ENCODE measurements around the gene SPDYE18. TPM values are rescaled to one million over a fixed set of nuclear protein-coding genes. Genes with fewer than 3 reads are reported as not detected.
"Not testable (repeated sequence)": the region's sequence is repeated elsewhere in the genome, so short reads cannot be mapped to it uniquely, and the experiment has no call there.

SPDYE18 gene
- polyA plus RNA-seq, 3 donors, result 0.61 to 0.67 (median 0.64) TPM

DNA sequence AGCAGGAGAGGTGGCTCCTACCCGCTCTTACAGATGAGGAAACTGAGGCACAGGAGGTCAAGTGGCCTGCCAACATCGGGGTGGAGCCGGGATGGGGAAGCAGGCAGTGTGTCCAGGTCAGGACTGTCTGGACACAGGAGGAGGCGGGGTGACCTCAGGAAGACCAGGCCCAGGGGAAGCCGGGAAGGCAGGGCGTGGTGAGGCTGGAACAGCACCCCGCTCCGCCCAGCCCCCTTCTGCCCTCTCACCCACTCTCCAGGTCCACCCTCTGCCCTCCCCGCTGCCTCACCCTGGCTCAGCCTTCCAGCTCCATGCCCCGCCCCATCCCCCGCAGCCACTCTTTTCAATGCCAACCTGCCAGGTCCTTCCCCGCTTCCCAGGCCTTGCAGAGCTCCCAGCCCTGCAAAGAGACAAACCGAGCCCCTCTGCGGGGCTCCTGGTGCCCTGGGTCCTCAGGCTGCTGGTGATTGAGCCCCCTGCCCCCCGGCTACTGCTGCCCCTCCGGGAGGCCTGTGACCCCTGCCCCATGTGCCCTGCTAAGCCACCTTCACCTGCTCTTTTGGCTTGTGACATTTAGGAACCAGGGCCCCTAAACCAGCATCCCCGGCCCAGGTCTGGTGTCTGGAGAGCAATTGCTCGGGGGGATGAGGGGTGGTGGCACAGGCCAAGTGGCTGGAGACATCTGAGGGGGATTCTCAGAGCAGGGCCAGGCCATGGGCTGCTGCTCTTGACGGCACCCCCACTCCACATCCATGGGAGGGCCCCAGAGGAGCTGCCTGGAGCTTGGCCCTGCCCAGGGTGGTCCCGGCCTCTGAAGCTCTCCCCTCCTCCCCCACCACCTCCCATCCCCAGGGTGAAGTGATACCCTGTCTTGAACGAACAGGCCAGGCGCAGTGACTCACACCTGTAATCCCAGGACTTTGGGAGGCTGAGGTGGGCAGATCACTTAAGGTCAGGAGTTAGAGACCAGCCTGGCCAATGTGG is 55.9 kb downstream of the SPDYE18 start:
- not testable (repeated sequence) for DNase-seq (ENCODE audit: low read depth in 3 of 3, low spot score in 2 of 3)

DNA sequence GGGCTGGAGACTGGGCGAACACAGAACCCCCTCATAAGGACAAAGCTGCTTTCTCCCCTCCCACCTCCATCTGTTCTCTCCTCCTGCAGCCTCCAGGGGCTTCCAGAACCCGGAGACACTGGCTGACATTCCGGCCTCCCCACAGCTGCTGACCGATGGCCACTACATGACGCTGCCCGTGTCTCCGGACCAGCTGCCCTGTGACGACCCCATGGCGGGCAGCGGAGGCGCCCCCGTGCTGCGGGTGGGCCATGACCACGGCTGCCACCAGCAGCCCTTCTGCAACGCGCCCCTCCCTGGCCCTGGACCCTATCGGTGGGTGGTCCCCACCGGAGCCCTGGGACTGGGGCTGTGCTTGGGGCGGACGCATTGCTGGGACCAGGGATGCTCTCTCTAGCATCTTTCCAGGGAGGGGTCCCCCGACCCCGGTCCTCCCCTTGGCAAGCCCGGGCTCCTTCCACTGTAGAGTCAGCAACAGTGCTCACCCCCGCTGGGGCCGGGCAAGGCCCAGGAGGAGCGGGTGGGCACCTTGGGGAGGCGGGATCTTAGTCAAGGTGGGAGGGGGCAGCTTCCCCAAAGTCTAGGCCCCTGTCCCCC is 56.8 kb downstream of the SPDYE18 start:
- not testable (repeated sequence) for DNase-seq (ENCODE audit: low read depth in 3 of 3, low spot score in 2 of 3)

DNA sequence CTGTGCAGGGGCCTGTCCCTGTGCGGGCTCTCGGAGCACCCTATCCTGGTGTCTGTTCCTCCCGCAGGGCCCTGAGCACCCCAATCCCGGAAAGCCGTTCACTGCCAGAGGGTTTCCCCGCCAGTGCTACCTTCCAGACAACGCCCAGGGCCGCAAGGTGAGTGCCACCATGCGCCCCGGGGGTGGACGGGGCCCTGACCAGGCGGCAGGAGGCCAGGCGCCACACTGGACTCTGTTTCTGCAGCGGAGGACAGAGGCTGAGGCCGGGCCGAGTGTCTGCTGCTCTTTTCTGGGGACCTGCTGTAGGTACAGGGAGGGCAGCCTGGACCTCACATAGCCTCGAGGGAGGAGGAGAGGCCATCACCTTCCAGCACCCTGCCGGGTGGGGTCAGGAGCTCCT is 58.2 kb downstream of the SPDYE18 start:
- DNase-seq (ENCODE audit: low read depth in 3 of 3, low spot score in 2 of 3), result not testable (repeated sequence)

GRCh38 chr7:77003241-77003640 is 59.1 kb downstream of the SPDYE18 start:
- not testable (repeated sequence) for DNase-seq (ENCODE audit: low read depth in 3 of 3, low spot score in 2 of 3)

- DNase-seq (ENCODE audit: low read depth in 3 of 3, low spot score in 2 of 3), result not testable (repeated sequence)
Measured at GRCh38 chr7:77002678-77003233, 59.6 kb downstream of the SPDYE18 start.

DNA sequence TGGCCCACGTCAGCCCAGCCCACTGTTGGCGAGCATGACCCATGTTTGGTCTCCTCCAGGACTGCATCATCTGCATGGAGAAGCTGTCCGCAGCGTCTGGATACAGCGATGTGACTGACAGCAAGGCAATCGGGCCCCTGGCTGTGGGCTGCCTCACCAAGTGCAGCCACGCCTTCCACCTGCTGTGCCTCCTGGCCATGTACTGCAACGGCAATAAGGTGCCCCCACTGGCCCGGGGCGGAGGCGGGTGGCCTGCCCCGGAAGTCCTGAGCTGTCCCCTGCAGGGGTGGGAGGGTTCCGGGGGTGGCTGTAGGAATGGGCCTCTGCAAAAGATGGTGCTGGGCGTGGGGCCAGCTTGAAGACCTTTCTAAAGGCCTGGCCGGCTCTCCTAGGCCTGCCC is 60.3 kb downstream of the SPDYE18 start:
- not testable (repeated sequence) for DNase-seq (ENCODE audit: low read depth in 3 of 3, low spot score in 2 of 3)

Other genes starting within 250 kb of the SPDYE18 start
- gene SPDYE17, start 30.2 kb downstream of the SPDYE18 start, polyA plus RNA-seq (ENCODE audit: insufficient read length in 3 of 3), result not detected
- gene CCDC146, start 60.1 kb upstream of the SPDYE18 start, polyA plus RNA-seq (ENCODE audit: insufficient read length in 3 of 3), result 10 to 100 TPM; 20.9 to 21.8 (median 21.6) TPM
- gene FGL2, start 137.3 kb upstream of the SPDYE18 start, polyA plus RNA-seq (ENCODE audit: insufficient read length in 3 of 3), result 100 to 1,000 TPM in 1 of 3 donors, 10 to 100 TPM in 2; 58.1 to 104 (median 92.3) TPM

Measured in right renal cortex interstitium (tissue), 3 donors.